Mesendoderm (in vitro differentiated cells): ENCODE data around the gene LAMA3.

Source experiments
- DNase-seq: peaks from one replicate; pipeline ENCODE4 v3.0.0; 2013
- H2AK5ac ChIP-seq: 2 replicates; pipeline ENCODE4 v1.6.1; 2013; ENCODE audit warnings: low read length, inconsistent platforms
- H2BK120ac ChIP-seq: 2 replicates; pipeline ENCODE4 v1.6.1; 2013; ENCODE audit warnings: low read depth, mild to moderate bottlenecking, low read length, moderate library complexity, mixed read lengths
- H2BK15ac ChIP-seq: replicated peaks from 2 replicates; pipeline ENCODE4 v1.6.1; 2013; ENCODE audit warnings: low read depth, mild to moderate bottlenecking, moderate library complexity
- H2BK5ac ChIP-seq: 2 replicates; pipeline ENCODE4 v1.6.1; 2013; ENCODE audit warnings: low read length, inconsistent platforms
- H3K18ac ChIP-seq: 2 replicates; pipeline ENCODE4 v1.6.1; 2013; ENCODE audit warnings: mild to moderate bottlenecking, low read length, mixed read lengths
- H3K23ac ChIP-seq: one replicate; pipeline ENCODE4 v1.6.1; 2013; ENCODE audit warnings: low read length
- H3K27ac ChIP-seq: 2 replicates; pipeline ENCODE4 v1.5.1; 2013; ENCODE audit warnings: low read depth, mild to moderate bottlenecking, inconsistent platforms, low read length, moderate library complexity
- H3K27me3 ChIP-seq: 2 replicates; pipeline ENCODE4 v1.6.1; 2013; ENCODE audit warnings: low read length, control low read depth, mild to moderate bottlenecking, inconsistent platforms; ENCODE audit not compliant: insufficient read depth, poor library complexity
- H3K36me3 ChIP-seq: 2 replicates; pipeline ENCODE4 v1.6.1; 2013; ENCODE audit warnings: low read length, inconsistent platforms; ENCODE audit not compliant: control insufficient read depth, insufficient read depth
- H3K4ac ChIP-seq: one replicate; pipeline ENCODE4 v1.6.1; 2013; ENCODE audit warnings: low read depth, mild to moderate bottlenecking, low read length, moderate library complexity
- H3K4me1 ChIP-seq: 2 replicates; pipeline ENCODE4 v1.6.1; 2013; ENCODE audit warnings: low read depth, low read length, inconsistent platforms; ENCODE audit not compliant: control insufficient read depth
- H3K4me2 ChIP-seq: 2 replicates; pipeline ENCODE4 v1.6.1; 2013; ENCODE audit warnings: low read length
- H3K4me3 ChIP-seq: 2 replicates; pipeline ENCODE4 v1.5.1; 2013; ENCODE audit warnings: mild to moderate bottlenecking, low read length
- H3K56ac ChIP-seq: one replicate; pipeline ENCODE4 v1.6.1; 2013; ENCODE audit warnings: low read length
- H3K79me1 ChIP-seq: 2 replicates; pipeline ENCODE4 v1.6.1; 2013; ENCODE audit warnings: low read length, inconsistent platforms
- H3K79me2 ChIP-seq: 2 replicates; pipeline ENCODE4 v1.6.1; 2013; ENCODE audit warnings: mild to moderate bottlenecking, low read length; ENCODE audit not compliant: control insufficient read depth, insufficient read depth
- H3K9ac ChIP-seq: 2 replicates; pipeline ENCODE4 v1.6.1; 2013; ENCODE audit warnings: low read length, inconsistent platforms
- H4K5ac ChIP-seq: one replicate; pipeline ENCODE4 v1.6.1; 2013; ENCODE audit warnings: low read length
- H4K8ac ChIP-seq: one replicate; pipeline ENCODE4 v1.6.1; 2013; ENCODE audit warnings: low read depth, mild to moderate bottlenecking, control low read depth, low read length, moderate library complexity
- WGBS: extraction: QIAGEN DNeasy Blood & Tissue Kit; methylation state at CpG from one replicate; pipeline ENCODE4 v1.1.7; 2013; ENCODE audit warnings: low lambda C conversion rate, missing lambda C conversion rate; ENCODE audit not compliant: insufficient coverage; ENCODE audit errors: extremely low coverage; 5-methylcytosine and 5-hydroxymethylcytosine counted together

LAMA3 gene

DNA sequence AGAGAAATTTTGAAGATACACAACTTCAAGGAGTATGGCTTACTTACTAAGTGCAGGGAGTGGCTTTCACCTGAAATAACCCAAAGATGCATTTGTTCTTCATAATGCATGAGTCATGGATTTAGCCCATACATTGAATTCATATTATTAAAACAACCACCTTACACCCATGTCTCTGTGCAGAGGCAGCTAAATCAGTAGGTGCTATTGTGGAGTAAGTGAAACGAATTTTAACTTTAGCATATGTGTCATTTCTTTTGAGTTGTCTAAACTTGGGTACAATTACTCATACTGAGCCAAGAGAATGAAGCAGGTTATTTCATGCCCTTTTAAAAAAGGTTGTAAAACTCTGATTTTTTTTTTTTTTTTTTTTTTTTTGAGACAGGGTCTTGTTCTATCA is 15.5 kb upstream of the LAMA3 start:
- no peak overlapping the region for H3K56ac ChIP-seq
- H2BK5ac ChIP-seq: no peak overlapping the region
- H3K23ac ChIP-seq: no peak overlapping the region
- H2AK5ac ChIP-seq: no peak overlapping the region
- DNase-seq: no peak
- no peak overlapping the region for H4K8ac ChIP-seq
- H2BK120ac ChIP-seq: no peak overlapping the region
- H3K27ac ChIP-seq: no peak overlapping the region
- H3K4ac ChIP-seq: no peak overlapping the region
- H3K27me3 ChIP-seq: no peaks in the 10 kb centered on the region
- H3K36me3 ChIP-seq: no peaks in the 10 kb centered on the region
- H3K4me3 ChIP-seq: no peak overlapping the region
- H3K4me2 ChIP-seq: no peak overlapping the region
- no peak overlapping the region for H3K9ac ChIP-seq
- no peaks in the 10 kb centered on the region for H3K79me1 ChIP-seq
- no peaks in the 10 kb centered on the region for H3K4me1 ChIP-seq
- H4K5ac ChIP-seq: no peak overlapping the region
- no peak overlapping the region for H3K18ac ChIP-seq
- H3K79me2 ChIP-seq: no peaks in the 10 kb centered on the region
- H2BK15ac ChIP-seq: no peak overlapping the region
- WGBS: no CpG with 5 or more reads among the region's 1 CpG

- no peak overlapping the region for H2BK5ac ChIP-seq
- H4K8ac ChIP-seq: no peak overlapping the region
- H3K27me3 ChIP-seq: no peaks in the 10 kb centered on the region
- H3K23ac ChIP-seq: no peak overlapping the region
- DNase-seq: no peak
- H3K9ac ChIP-seq: no peak overlapping the region
- no peak overlapping the region for H2BK15ac ChIP-seq
- H2AK5ac ChIP-seq: no peak overlapping the region
- no peak overlapping the region for H3K18ac ChIP-seq
- no peak overlapping the region for H3K4me2 ChIP-seq
- no peaks in the 10 kb centered on the region for H3K79me2 ChIP-seq
- H4K5ac ChIP-seq: no peak overlapping the region
- no peak overlapping the region for H3K56ac ChIP-seq
- H2BK120ac ChIP-seq: no peak overlapping the region
- H3K4ac ChIP-seq: no peak overlapping the region
- H3K4me3 ChIP-seq: no peak overlapping the region
- H3K4me1 ChIP-seq: no peaks in the 10 kb centered on the region
- H3K36me3 ChIP-seq: no peaks in the 10 kb centered on the region
- H3K79me1 ChIP-seq: no peaks in the 10 kb centered on the region
- no peak overlapping the region for H3K27ac ChIP-seq
These were observed 14.0 kb upstream of the LAMA3 start for GRCh38 chr18:23675236-23675635.

DNA sequence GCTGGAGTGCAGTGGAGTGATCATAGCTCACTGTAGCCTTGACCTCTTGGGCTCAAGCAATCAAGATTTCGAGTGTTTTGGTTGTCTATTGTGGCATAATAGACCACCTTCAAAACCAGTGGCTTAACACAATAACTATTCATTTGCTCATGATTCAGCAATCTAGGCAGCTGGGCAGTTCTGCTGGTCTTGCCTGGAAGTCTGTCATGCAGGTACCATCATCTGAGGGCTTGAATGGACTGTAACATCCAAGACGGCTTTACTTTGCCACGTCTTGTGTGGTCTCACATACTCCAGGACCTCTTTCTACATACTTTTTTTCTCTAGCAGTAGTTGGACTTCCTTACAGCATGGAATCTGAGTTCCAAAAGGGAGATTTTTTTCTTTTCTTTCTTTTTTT is 13.4 kb upstream of the LAMA3 start:
- H3K4me2 ChIP-seq: no peak overlapping the region
- H3K27ac ChIP-seq: no peak overlapping the region
- H4K5ac ChIP-seq: no peak overlapping the region
- H3K4me1 ChIP-seq: no peaks in the 10 kb centered on the region
- no peak overlapping the region for H3K4ac ChIP-seq
- no peak overlapping the region for H2AK5ac ChIP-seq
- H3K4me3 ChIP-seq: no peak overlapping the region
- H2BK5ac ChIP-seq: no peak overlapping the region
- H3K36me3 ChIP-seq: no peaks in the 10 kb centered on the region
- WGBS: no CpG with 5 or more reads among the region's 3 CpGs
- H3K23ac ChIP-seq: no peak overlapping the region
- no peak overlapping the region for H3K18ac ChIP-seq
- DNase-seq: no peak
- no peaks in the 10 kb centered on the region for H3K27me3 ChIP-seq
- no peaks in the 10 kb centered on the region for H3K79me1 ChIP-seq
- no peaks in the 10 kb centered on the region for H3K79me2 ChIP-seq
- no peak overlapping the region for H2BK120ac ChIP-seq
- H4K8ac ChIP-seq: no peak overlapping the region
- H3K56ac ChIP-seq: no peak overlapping the region
- H3K9ac ChIP-seq: no peak overlapping the region
- no peak overlapping the region for H2BK15ac ChIP-seq

GRCh38 chr18:23682045-23682444 is 7.2 kb upstream of the LAMA3 start:
- Histone ChIP-seq H3K4me3 (no peak overlapping the region), H3K27me3 (no peaks in the 10 kb centered on the region), H3K4me1 (no peaks in the 10 kb centered on the region), H4K8ac (no peak overlapping the region), H3K4me2 (no peak overlapping the region), H2BK15ac (no peak overlapping the region), H3K56ac (no peak overlapping the region), H3K23ac (no peak overlapping the region), H3K79me1 (no peaks in the 10 kb centered on the region), H3K36me3 (no peaks in the 10 kb centered on the region), H3K79me2 (no peaks in the 10 kb centered on the region), H3K27ac (no peak overlapping the region), H2BK5ac (no peak overlapping the region), H4K5ac (no peak overlapping the region), H3K4ac (no peak overlapping the region), H3K18ac (no peak overlapping the region), H2BK120ac (no peak overlapping the region), H3K9ac (no peak overlapping the region), H2AK5ac (no peak overlapping the region)
- no peak for DNase-seq
- WGBS: no CpG with 5 or more reads among the region's 2 CpGs

- Histone ChIP-seq H2AK5ac (no peak overlapping the region), H3K4me2 (no peak overlapping the region), H3K36me3 (no peaks in the 10 kb centered on the region), H3K56ac (no peak overlapping the region), H3K9ac (no peak overlapping the region), H3K4me3 (no peak overlapping the region), H3K79me2 (no peaks in the 10 kb centered on the region), H2BK15ac (no peak overlapping the region), H3K4ac (no peak overlapping the region), H4K5ac (no peak overlapping the region), H2BK5ac (no peak overlapping the region), H3K27ac (no peak overlapping the region), H4K8ac (no peak overlapping the region), H3K4me1 (no peaks in the 10 kb centered on the region), H3K27me3 (no peaks in the 10 kb centered on the region), H3K23ac (no peak overlapping the region), H3K79me1 (no peaks in the 10 kb centered on the region), H3K18ac (no peak overlapping the region), H2BK120ac (no peak overlapping the region)
- no CpG with 5 or more reads among the region's 1 CpG for WGBS
- DNase-seq: no peak
These were observed 6.8 kb upstream of the LAMA3 start for GRCh38 chr18:23682472-23682871.

DNA sequence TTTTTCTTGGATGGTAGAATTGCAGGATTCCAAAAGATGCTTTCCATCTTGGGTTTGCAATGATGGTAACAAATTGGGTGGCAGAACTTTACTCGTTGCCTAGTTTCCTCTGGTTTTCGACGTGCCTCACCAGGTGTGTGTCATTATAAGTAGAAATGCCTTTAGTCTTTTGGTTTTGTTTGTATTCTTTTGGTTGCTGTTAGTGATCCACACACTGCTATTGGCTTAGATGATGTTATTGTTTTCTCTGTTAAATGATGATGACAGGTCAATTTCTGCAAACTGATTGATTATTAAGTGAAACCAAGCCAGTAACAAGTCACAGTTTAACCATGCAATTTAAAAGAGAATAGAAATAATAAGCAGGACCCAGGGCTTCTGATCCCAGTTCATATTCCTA is 6.1 kb upstream of the LAMA3 start:
- Histone ChIP-seq H2BK15ac (no peak overlapping the region), H3K27ac (no peak overlapping the region), H3K23ac (no peak overlapping the region), H2BK120ac (no peak overlapping the region), H3K36me3 (no peaks in the 10 kb centered on the region), H3K4me1 (no peaks in the 10 kb centered on the region), H4K5ac (no peak overlapping the region), H3K18ac (no peak overlapping the region), H4K8ac (no peak overlapping the region), H2BK5ac (no peak overlapping the region), H3K9ac (no peak overlapping the region), H3K27me3 (no peaks in the 10 kb centered on the region), H3K79me2 (no peaks in the 10 kb centered on the region), H3K4ac (no peak overlapping the region), H3K4me2 (no peak overlapping the region), H3K79me1 (no peaks in the 10 kb centered on the region), H3K56ac (no peak overlapping the region), H3K4me3 (no peak overlapping the region), H2AK5ac (no peak overlapping the region)
- DNase-seq: no peak
- no CpG with 5 or more reads among the region's 3 CpGs for WGBS
